H1 (cell line): ENCODE measurements around the gene PIGX. TPM values are rescaled to one million over a fixed set of nuclear protein-coding genes. Genes with fewer than 3 reads are reported as not detected.

Source experiments
- HDAC2 ChIP-seq, 2 experiments: fragments of 300-600 bp in 1 of 2; sonication (generic) in 1 of 2; IDR thresholded peaks; 2 replicates each; pipeline ENCODE4 v1.6.1; 2011 to 2012; ENCODE audit warnings: low read depth in 2 of 2, low read length in 2 of 2, mild to moderate bottlenecking in 2 of 2, moderate library complexity in 2 of 2, borderline replicate concordance in 1 of 2, inconsistent platforms in 1 of 2
- JUN ChIP-seq: IDR thresholded peaks from 2 replicates; pipeline ENCODE4 v1.6.1; 2011; ENCODE audit warnings: low read depth, mild to moderate bottlenecking, improper control_type of control experiment, low read length
- SAP30 ChIP-seq: fragments of 300-600 bp; sonication (generic); IDR thresholded peaks from 2 replicates; pipeline ENCODE4 v1.7.1; 2012; ENCODE audit warnings: low read length, moderate library complexity, mild to moderate bottlenecking, inconsistent platforms; ENCODE audit not compliant: insufficient read depth, insufficient replicate concordance
- USF2 ChIP-seq: IDR thresholded peaks from 2 replicates; pipeline ENCODE4 v1.6.1; 2011; ENCODE audit warnings: low read length, improper control_type of control experiment
- polyA plus RNA-seq, 7 experiments: library from polyadenylated mRNA; depleted of rRNA in 3 of 7; stranded (reverse) in 5 of 7; unstranded in 2 of 7; fragments of >200 nt in 5 of 7; fragments of 200-250 nt in 2 of 7; gene quantifications; 1 replicate in 5 of 7; 2 replicates in 1 of 7; 4 replicates in 1 of 7; pipeline versions ENCODE4 v1.2.1 to v1.2.3, GENCODE V29; 2011 to 2013; ENCODE audit warnings: missing spikeins in 2 of 7, mixed read lengths in 2 of 7
- total RNA-seq: library from RNA; stranded (reverse); fragmentation: NEBNext Ultra II Directional; extraction: Animal tissue kit (Norgen Biotek cat#: 25700); gene quantifications from 2 replicates; pipeline ENCODE4 v1.2.1, GENCODE V29; 2021

Gene PIGX
- total and polyA plus RNA-seq, 2 of the 8 experiments (the other 6 are each of a cell fraction or from before 2014, with no cell fraction given), result 7.0 to 14.9 TPM

- TF ChIP-seq SAP30 (no peak), HDAC2 (IDR thresholded peaks at IDR 0.05; ENCODE audit: borderline replicate concordance in 1 of 2, low read depth in 2 of 2, low read length in 2 of 2) (no peak), USF2 (no peak), JUN (no peak)
These were observed 66.6 kb downstream of the PIGX start (continued) for GRCh38 chr3:196778755-196779154.
